SU-DHL-6 (cell line): ENCODE results near the gene NCKAP5.

ENCODE experiments used
- H2AFZ ChIP-seq: fragments of 200-600 bp; sonication (generic); 2 replicates; pipeline ENCODE4 v1.6.1; 2014; ENCODE audit warnings: low read depth, mild to moderate bottlenecking, moderate library complexity, mixed read lengths, antibody characterized with exemption, low read length; ENCODE audit not compliant: severe bottlenecking
- H3F3A ChIP-seq: fragments of 200-600 bp; shearing (Covaris generic); 2 replicates; pipeline ENCODE4 v1.6.0; 2016; ENCODE audit warnings: antibody characterized with exemption, mild to moderate bottlenecking; ENCODE audit not compliant: insufficient read depth
- H3K27ac ChIP-seq: fragments of 200-600 bp; sonication (generic); 2 replicates; pipeline ENCODE4 v1.5.1; 2016; ENCODE audit warnings: low read depth, mild to moderate bottlenecking, low read length, moderate library complexity, mixed read lengths
- H3K27me3 ChIP-seq: fragments of 200-600 bp; sonication (generic), shearing (Covaris generic); 2 replicates; pipeline ENCODE4 v1.6.0; 2014; ENCODE audit warnings: mild to moderate bottlenecking, low read length
- H3K36me3 ChIP-seq: fragments of 200-600 bp; sonication (generic); 2 replicates; pipeline ENCODE4 v1.6.1; 2014; ENCODE audit warnings: mild to moderate bottlenecking, low read length, mixed read lengths
- H3K4me2 ChIP-seq: fragments of 300-600, 200-600 bp; shearing (Covaris generic), sonication (generic); 2 replicates; pipeline ENCODE4 v1.6.0; 2014; ENCODE audit warnings: low read length, low read depth, mild to moderate bottlenecking; ENCODE audit not compliant: poor library complexity, severe bottlenecking
- H3K4me3 ChIP-seq: fragments of 200-600 bp; sonication (generic); 2 replicates; pipeline ENCODE4 v1.5.1; 2014; ENCODE audit warnings: antibody characterized with exemption, low read length, mild to moderate bottlenecking, mixed read lengths; ENCODE audit not compliant: insufficient read depth, poor library complexity, severe bottlenecking
- H3K79me2 ChIP-seq: fragments of 200-600 bp; sonication (generic); 2 replicates; pipeline ENCODE4 v1.6.1; 2014; ENCODE audit warnings: mild to moderate bottlenecking, low read length, moderate library complexity; ENCODE audit not compliant: insufficient read depth
- H3K9ac ChIP-seq: fragments of 200-600 bp; sonication (generic); 2 replicates; pipeline ENCODE4 v1.7.0; 2014; ENCODE audit warnings: mild to moderate bottlenecking, low read length
- H3K9me2 ChIP-seq: fragments of 200-600 bp; sonication (generic); replicated peaks from 2 replicates; pipeline ENCODE4 v1.6.1; 2014; ENCODE audit warnings: low read length; ENCODE audit not compliant: insufficient read depth
- H3K9me3 ChIP-seq: fragments of 200-600 bp; sonication (generic); 2 replicates; pipeline ENCODE4 v1.6.1; 2014; ENCODE audit warnings: low read length, mixed read lengths; ENCODE audit not compliant: insufficient read depth
- H4K20me1 ChIP-seq: fragments of 200-600 bp; sonication (generic); 2 replicates; pipeline ENCODE4 v1.6.1; 2014; ENCODE audit warnings: low read depth, mild to moderate bottlenecking, antibody characterized with exemption, low read length, moderate library complexity, mixed read lengths
- EZH2phosphoT487 ChIP-seq: fragments of 200-600 bp; sonication (generic), shearing (Covaris generic); conservative IDR thresholded peaks from 2 replicates; pipeline ENCODE4 v1.6.1; 2018; ENCODE audit warnings: mild to moderate bottlenecking, antibody characterized with exemption, low read length, moderate library complexity, mixed read lengths
- TF ChIP-seq, protein P1 (sequence below): fragments of 200-600 bp; sonication (generic); IDR thresholded peaks from one replicate; pipeline ENCODE4 v1.5.1; 2017; ENCODE audit warnings: antibody characterized with exemption, mild to moderate bottlenecking, low read length, moderate library complexity; ENCODE audit not compliant: insufficient read depth, poor library complexity, severe bottlenecking

The NCKAP5 gene

DNA sequence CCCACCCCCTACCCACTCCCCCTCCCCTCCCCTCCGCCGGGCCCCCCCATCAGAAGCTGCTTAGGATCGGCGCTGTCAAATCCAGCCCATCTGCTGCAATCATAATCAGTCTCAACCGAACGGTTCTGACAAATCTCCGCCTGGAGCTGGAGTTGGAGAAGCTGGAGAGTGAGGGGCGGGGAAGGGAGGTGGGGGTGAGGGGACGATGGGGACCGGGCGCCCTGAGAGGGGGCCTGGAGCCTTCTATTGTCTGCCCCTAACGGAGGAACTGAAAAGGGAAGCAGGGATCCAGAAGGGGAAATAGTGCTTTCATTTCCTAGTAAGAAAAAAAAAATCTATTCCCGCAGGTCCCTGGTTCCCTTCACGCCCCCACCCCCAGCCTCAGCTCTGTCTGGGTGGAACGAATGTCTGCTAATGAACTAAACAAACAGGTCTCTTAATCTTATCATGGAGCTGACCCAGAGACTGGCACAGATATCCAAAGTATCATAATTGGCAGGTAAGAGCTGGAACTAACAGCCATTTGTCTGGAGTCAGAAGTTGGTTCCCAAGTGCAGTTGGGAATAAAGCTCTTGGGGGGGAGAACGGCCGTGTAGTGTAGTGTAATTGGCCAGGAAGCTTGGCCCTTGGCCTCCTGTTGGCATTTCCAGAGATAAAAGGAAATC is 301.2 kb downstream of the NCKAP5 start:
- Histone ChIP-seq H3K27me3 (no peaks in the 10 kb centered on the region), H4K20me1 (no peaks in the 10 kb centered on the region), H3K36me3 (no peaks in the 10 kb centered on the region), H3K79me2 (no peaks in the 10 kb centered on the region), H3K9me3 (no peaks in the 10 kb centered on the region), H3K9ac (no peak overlapping the region), H3K27ac (no peak overlapping the region), H3K9me2 (no peaks in the 10 kb centered on the region), H3K4me2 (no peak overlapping the region), H3F3A (no peaks in the 10 kb centered on the region), H3K4me3 (no peak overlapping the region), H2AFZ (no peak overlapping the region)
- no peak for TF ChIP-seq EZH2phosphoT487
- TF ChIP-seq, protein P1, sequence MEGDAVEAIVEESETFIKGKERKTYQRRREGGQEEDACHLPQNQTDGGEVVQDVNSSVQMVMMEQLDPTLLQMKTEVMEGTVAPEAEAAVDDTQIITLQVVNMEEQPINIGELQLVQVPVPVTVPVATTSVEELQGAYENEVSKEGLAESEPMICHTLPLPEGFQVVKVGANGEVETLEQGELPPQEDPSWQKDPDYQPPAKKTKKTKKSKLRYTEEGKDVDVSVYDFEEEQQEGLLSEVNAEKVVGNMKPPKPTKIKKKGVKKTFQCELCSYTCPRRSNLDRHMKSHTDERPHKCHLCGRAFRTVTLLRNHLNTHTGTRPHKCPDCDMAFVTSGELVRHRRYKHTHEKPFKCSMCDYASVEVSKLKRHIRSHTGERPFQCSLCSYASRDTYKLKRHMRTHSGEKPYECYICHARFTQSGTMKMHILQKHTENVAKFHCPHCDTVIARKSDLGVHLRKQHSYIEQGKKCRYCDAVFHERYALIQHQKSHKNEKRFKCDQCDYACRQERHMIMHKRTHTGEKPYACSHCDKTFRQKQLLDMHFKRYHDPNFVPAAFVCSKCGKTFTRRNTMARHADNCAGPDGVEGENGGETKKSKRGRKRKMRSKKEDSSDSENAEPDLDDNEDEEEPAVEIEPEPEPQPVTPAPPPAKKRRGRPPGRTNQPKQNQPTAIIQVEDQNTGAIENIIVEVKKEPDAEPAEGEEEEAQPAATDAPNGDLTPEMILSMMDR = no peak

DNA sequence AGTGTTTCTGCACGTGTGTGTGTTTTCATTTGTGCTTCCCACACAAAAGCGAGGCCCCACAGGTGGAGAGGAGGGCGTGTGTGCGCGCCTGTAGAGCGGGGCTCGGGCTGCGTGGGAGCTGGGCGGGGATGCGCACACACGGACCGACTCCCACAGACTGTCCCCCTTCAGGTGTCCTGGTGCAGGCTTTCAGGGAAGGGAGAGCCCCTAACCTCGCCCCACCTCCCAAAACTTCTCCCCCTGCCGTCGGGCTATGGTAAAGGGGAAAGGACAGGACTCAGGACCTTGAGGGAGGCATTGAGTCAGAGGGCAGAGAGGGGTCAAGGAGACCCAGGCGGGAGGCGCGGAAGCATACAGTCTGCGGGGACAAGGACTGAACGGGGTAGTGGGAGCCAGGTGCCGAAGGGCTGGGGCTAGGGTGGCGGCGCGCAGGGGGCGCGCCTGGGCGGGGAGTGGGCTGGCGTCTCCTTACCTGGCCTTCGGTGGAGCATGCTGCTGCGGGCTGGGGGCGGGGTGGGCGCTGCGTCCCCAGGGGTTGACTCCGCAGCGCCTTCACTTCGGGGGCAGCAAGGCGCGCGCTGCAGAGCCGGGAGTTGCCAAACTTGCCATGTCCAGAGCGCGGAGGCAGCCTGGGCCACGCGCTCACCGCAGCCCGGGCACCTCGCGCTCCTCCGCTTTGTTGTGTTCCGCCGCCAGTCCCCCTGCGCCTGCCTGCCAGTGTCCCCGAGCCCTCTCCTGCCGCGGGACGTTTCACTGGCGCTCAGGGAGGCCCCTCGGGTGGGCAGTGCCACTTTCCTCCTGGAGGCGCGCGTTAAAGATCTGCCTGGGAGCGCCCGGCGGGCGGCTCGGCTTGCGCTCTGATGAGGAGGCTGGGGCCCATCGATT is 302.0 kb downstream of the NCKAP5 start:
- Histone ChIP-seq H3K27me3 (no peaks in the 10 kb centered on the region), H2AFZ (no peak overlapping the region), H3K9me3 (no peaks in the 10 kb centered on the region), H3K27ac (no peak overlapping the region), H3K36me3 (no peaks in the 10 kb centered on the region), H3K9me2 (no peaks in the 10 kb centered on the region), H3K4me2 (no peak overlapping the region), H4K20me1 (no peaks in the 10 kb centered on the region), H3K4me3 (no peak overlapping the region), H3K79me2 (no peaks in the 10 kb centered on the region), H3K9ac (no peak overlapping the region), H3F3A (no peaks in the 10 kb centered on the region)
- no peak for TF ChIP-seq EZH2phosphoT487
- TF ChIP-seq, protein P1 = no peak

DNA sequence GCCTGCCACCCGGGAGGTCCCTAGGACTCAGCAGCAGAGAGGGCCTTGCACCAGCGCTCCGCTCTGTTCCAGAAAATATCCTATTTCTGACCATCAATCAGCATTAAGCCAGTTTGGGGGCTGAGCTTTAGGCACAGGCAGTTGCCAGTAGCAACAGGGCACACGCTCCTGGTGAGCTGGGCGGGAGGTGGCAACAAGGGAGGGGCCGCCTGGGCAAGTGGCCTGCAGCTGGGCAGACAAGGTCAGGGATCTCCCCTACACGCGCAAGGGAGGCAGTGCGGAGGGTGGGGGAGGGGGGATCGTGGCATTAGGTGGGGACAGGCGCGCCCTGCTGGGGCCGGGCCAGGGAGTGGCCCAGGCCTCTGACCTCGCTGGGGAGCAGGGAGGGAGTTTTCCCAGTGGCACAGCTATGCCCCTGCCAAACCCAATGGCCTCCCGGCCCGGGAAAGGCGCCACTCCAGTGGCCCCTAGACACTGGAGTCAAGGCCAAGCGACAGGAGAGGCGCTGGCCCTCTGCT is 302.8 kb downstream of the NCKAP5 start:
- no peak overlapping the region for H3K9ac ChIP-seq
- H3K9me3 ChIP-seq = no peaks in the 10 kb centered on the region
- H3K4me3 ChIP-seq = no peak overlapping the region
- no peaks in the 10 kb centered on the region for H3F3A ChIP-seq
- no peak for TF ChIP-seq EZH2phosphoT487
- TF ChIP-seq, protein P1 = no peak
- no peaks in the 10 kb centered on the region for H3K27me3 ChIP-seq
- no peak overlapping the region for H3K4me2 ChIP-seq
- no peaks in the 10 kb centered on the region for H4K20me1 ChIP-seq
- no peaks in the 10 kb centered on the region for H3K36me3 ChIP-seq
- H3K9me2 ChIP-seq = no peaks in the 10 kb centered on the region
- no peak overlapping the region for H2AFZ ChIP-seq
- H3K27ac ChIP-seq = no peak overlapping the region
- no peaks in the 10 kb centered on the region for H3K79me2 ChIP-seq
